ENCODE measurements around the gene DTX4. TPM values are rescaled to one million over a fixed set of nuclear protein-coding genes. Genes with fewer than 3 reads are reported as not detected.

The DTX4 gene
- total RNA-seq, 1 experiment from 2014 or later = 4.9 TPM

GRCh38 chr11:59204746-59205145 is 32.8 kb downstream of the DTX4 start:
- Histone ChIP-seq H3K4me1 (ENCODE audit: insufficient read depth, low read length) (0 out of 2 replicates have a peak, but pooled peaks cover 4% of the 10 kb centered on the region), H3K9me3 (ENCODE audit: low read length) (no peaks in the 10 kb centered on the region), H2AFZ (ENCODE audit: low read length) (no peak overlapping the region), H3K4me3 (ENCODE audit: low read length) (no peak overlapping the region), H3K36me3 (ENCODE audit: low read depth, low read length) (no peaks in the 10 kb centered on the region), H3F3A (ENCODE audit: low read length, unreplicated experiment) (no peaks in the 10 kb centered on the region), H3K9ac (ENCODE audit: low read length) (no peak overlapping the region), H3K4me2 (ENCODE audit: low read length) (no peak overlapping the region), H3K79me2 (ENCODE audit: low read length) (no peaks in the 10 kb centered on the region), H4K20me1 (ENCODE audit: low read length) (no peaks in the 10 kb centered on the region), H3K27me3 (ENCODE audit: low read length) (no peaks in the 10 kb centered on the region), H3K27ac (ENCODE audit: low read length) (no peak overlapping the region), H3K9me2 (replicated peaks; ENCODE audit: low read length) (no peaks in the 10 kb centered on the region)
- no peak for TF ChIP-seq EZH2phosphoT487 (IDR thresholded peaks at IDR 0.05; ENCODE audit: borderline replicate concordance, low read length)
- TF ChIP-seq, protein P1, sequence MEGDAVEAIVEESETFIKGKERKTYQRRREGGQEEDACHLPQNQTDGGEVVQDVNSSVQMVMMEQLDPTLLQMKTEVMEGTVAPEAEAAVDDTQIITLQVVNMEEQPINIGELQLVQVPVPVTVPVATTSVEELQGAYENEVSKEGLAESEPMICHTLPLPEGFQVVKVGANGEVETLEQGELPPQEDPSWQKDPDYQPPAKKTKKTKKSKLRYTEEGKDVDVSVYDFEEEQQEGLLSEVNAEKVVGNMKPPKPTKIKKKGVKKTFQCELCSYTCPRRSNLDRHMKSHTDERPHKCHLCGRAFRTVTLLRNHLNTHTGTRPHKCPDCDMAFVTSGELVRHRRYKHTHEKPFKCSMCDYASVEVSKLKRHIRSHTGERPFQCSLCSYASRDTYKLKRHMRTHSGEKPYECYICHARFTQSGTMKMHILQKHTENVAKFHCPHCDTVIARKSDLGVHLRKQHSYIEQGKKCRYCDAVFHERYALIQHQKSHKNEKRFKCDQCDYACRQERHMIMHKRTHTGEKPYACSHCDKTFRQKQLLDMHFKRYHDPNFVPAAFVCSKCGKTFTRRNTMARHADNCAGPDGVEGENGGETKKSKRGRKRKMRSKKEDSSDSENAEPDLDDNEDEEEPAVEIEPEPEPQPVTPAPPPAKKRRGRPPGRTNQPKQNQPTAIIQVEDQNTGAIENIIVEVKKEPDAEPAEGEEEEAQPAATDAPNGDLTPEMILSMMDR (conservative IDR thresholded peaks at IDR 0.05; ENCODE audit: low read depth, low read length) = no peak
- ATAC-seq (no peak; the same call in 1 of the 2 replicates), DNase-seq (no peak)
- ChIA-PET CTCF (no interaction called here), POLR2A (ENCODE audit: unreplicated experiment) (no interaction called here)
- intact Hi-C loops (cut with micrococcal nuclease) = no loop called here
- no TSS peak for BruUV-seq (replicated peaks)

GRCh38 chr11:59205648-59206047 is 33.7 kb downstream of the DTX4 start:
- Histone ChIP-seq H3K36me3 (ENCODE audit: low read depth, low read length) (no peaks in the 10 kb centered on the region), H4K20me1 (ENCODE audit: low read length) (no peaks in the 10 kb centered on the region), H3K27me3 (ENCODE audit: low read length) (no peaks in the 10 kb centered on the region), H3K9ac (ENCODE audit: low read length) (no peak overlapping the region), H3F3A (ENCODE audit: low read length, unreplicated experiment) (no peaks in the 10 kb centered on the region), H3K4me3 (ENCODE audit: low read length) (no peak overlapping the region), H3K4me1 (ENCODE audit: insufficient read depth, low read length) (0 out of 2 replicates have a peak, but pooled peaks cover 4% of the 10 kb centered on the region), H3K4me2 (ENCODE audit: low read length) (no peak overlapping the region), H3K79me2 (ENCODE audit: low read length) (no peaks in the 10 kb centered on the region), H3K27ac (ENCODE audit: low read length) (no peak overlapping the region), H3K9me2 (replicated peaks; ENCODE audit: low read length) (no peaks in the 10 kb centered on the region), H3K9me3 (ENCODE audit: low read length) (no peaks in the 10 kb centered on the region), H2AFZ (ENCODE audit: low read length) (no peak overlapping the region)
- intact Hi-C loops (cut with micrococcal nuclease) = no loop called here
- ATAC-seq (no peak), DNase-seq (no peak)
- ChIA-PET CTCF (interaction anchor here (1.6 kb wide), 1 partner anchor 34 kb away, joined by 15 read pairs; the partner anchor contains the start of gene DTX4), POLR2A (ENCODE audit: unreplicated experiment) (no interaction called here)
- no TSS peak for BruUV-seq (replicated peaks)
- TF ChIP-seq EZH2 (IDR thresholded peaks at IDR 0.05; ENCODE audit: low read length, unreplicated experiment) = no peak
- TF ChIP-seq EZH2phosphoT487 (IDR thresholded peaks at IDR 0.05; ENCODE audit: borderline replicate concordance, low read length) = no peak
- TF ChIP-seq, protein P1 (conservative IDR thresholded peaks at IDR 0.05; ENCODE audit: low read depth, low read length) = no peak

- POLR2A ChIA-PET (ENCODE audit: unreplicated experiment) = no interaction called here
- BruUV-seq (replicated peaks) = no TSS peak
- H3K27me3 ChIP-seq (ENCODE audit: low read length) = no peaks in the 10 kb centered on the region
- no peak overlapping the region for H3K27ac ChIP-seq (ENCODE audit: low read length)
- H3K4me3 ChIP-seq (ENCODE audit: low read length) = no peak overlapping the region
- H3K9ac ChIP-seq (ENCODE audit: low read length) = no peak overlapping the region
- intact Hi-C loops (cut with micrococcal nuclease) = no loop called here
- DNase-seq (peak; percentile 75), ATAC-seq (peak; percentile 83)
- TF ChIP-seq, protein P1 (conservative IDR thresholded peaks at IDR 0.05; ENCODE audit: low read depth, low read length) = peak; percentile 83
- TF ChIP-seq EZH2 (IDR thresholded peaks at IDR 0.05; ENCODE audit: low read length, unreplicated experiment) (no peak), EZH2phosphoT487 (IDR thresholded peaks at IDR 0.05; ENCODE audit: borderline replicate concordance, low read length) (no peak)
- H3K9me2 ChIP-seq (replicated peaks; ENCODE audit: low read length) = no peaks in the 10 kb centered on the region
- CTCF ChIA-PET = interaction anchor here (0.9 to 1.6 kb wide), 5 partner anchors 17 to 48 kb away, joined by 3 to 15 read pairs (median 4); partner anchors contain the start of gene DTX4
- no peaks in the 10 kb centered on the region for H3K36me3 ChIP-seq (ENCODE audit: low read depth, low read length)
- H3F3A ChIP-seq (ENCODE audit: low read length, unreplicated experiment) = no peaks in the 10 kb centered on the region
- peak overlapping the region; percentile 33; the same call in 1 of the 2 replicates for H2AFZ ChIP-seq (ENCODE audit: low read length)
- H3K4me2 ChIP-seq (ENCODE audit: low read length) = no peak overlapping the region
- H4K20me1 ChIP-seq (ENCODE audit: low read length) = no peaks in the 10 kb centered on the region
- no peaks in the 10 kb centered on the region for H3K79me2 ChIP-seq (ENCODE audit: low read length)
- 0 out of 2 replicates have a peak, but pooled peaks cover 4% of the 10 kb centered on the region for H3K4me1 ChIP-seq (ENCODE audit: insufficient read depth, low read length)
- no peaks in the 10 kb centered on the region for H3K9me3 ChIP-seq (ENCODE audit: low read length)
These were observed 34.7 kb downstream of the DTX4 start for GRCh38 chr11:59206635-59207034.
